SK-N-SH treated with all-trans-retinoic acid at 6 μM for 48 hours (cell line): Measurements from ENCODE around the gene WDR18.

ENCODE experiments used
- ATAC-seq: fragments of 200-7000 bp; cut with Tn5 transposase; 3 replicates; pipeline ENCODE4 v1.9.1; 2020; ENCODE audit warnings: mild to moderate bottlenecking, moderate library complexity
- ARNTL ChIP-seq: fragments of 450-650 bp; formaldehyde crosslinking; IDR thresholded peaks from 2 replicates; pipeline ENCODE4 v1.5.0; 2020; ENCODE audit warnings: low read depth, mild to moderate bottlenecking, moderate library complexity, borderline replicate concordance
- BACH2 ChIP-seq: fragments of 250-450 bp; sonication (Bioruptor Pico); IDR thresholded peaks from 2 replicates; pipeline ENCODE4 v1.9.0; 2021; ENCODE audit warnings: mild to moderate bottlenecking, borderline replicate concordance
- CSDC2 ChIP-seq: fragments of 250-450 bp; sonication (Bioruptor Pico); IDR thresholded peaks from 2 replicates; pipeline ENCODE4 v1.5.0; 2020; ENCODE audit warnings: mild to moderate bottlenecking, moderate library complexity
- ESRRG ChIP-seq: fragments of 250-450 bp; sonication (Bioruptor Pico); IDR thresholded peaks from 2 replicates; pipeline ENCODE4 v1.6.1; 2021; ENCODE audit warnings: mild to moderate bottlenecking
- GLIS3 ChIP-seq: fragments of 250-450 bp; sonication (Bioruptor Pico); IDR thresholded peaks from 2 replicates; pipeline ENCODE4 v1.5.0; 2020; ENCODE audit warnings: mild to moderate bottlenecking, moderate library complexity
- ISL1 ChIP-seq: fragments of 250-450 bp; sonication (Bioruptor Pico); IDR thresholded peaks from 2 replicates; pipeline ENCODE4 v2.1.2; 2022; ENCODE audit warnings: mild to moderate bottlenecking, moderate library complexity
- OSR1 ChIP-seq: fragments of 250-450 bp; sonication (Bioruptor Pico); IDR thresholded peaks from 2 replicates; pipeline ENCODE4 v1.8.0; 2022; ENCODE audit warnings: moderate library complexity, mild to moderate bottlenecking, inconsistent platforms
- POU6F1 ChIP-seq: fragments of 250-450 bp; sonication (Bioruptor Pico); IDR thresholded peaks from 2 replicates; pipeline ENCODE4 v1.8.0; 2021; ENCODE audit warnings: low read depth, mild to moderate bottlenecking, moderate library complexity, borderline replicate concordance
- PPARA ChIP-seq: fragments of 250-450 bp; sonication (Bioruptor Pico); IDR thresholded peaks from 2 replicates; pipeline ENCODE4 v1.5.0; 2020; ENCODE audit warnings: mild to moderate bottlenecking, borderline replicate concordance
- RARB ChIP-seq: fragments of 250-450 bp; sonication (Bioruptor Pico); IDR thresholded peaks from 2 replicates; pipeline ENCODE4 v1.8.0; 2021; ENCODE audit warnings: mild to moderate bottlenecking, moderate library complexity
- SNAI2 ChIP-seq: fragments of 250-450 bp; sonication (Bioruptor Pico); IDR thresholded peaks from 2 replicates; pipeline ENCODE4 v1.5.0; 2020; ENCODE audit warnings: mild to moderate bottlenecking, moderate library complexity
- TCF4 ChIP-seq: fragments of 250-450 bp; sonication (Bioruptor Pico); IDR thresholded peaks from 2 replicates; pipeline ENCODE4 v1.8.0; 2021; ENCODE audit warnings: mild to moderate bottlenecking, moderate library complexity, borderline replicate concordance
- TOX ChIP-seq: fragments of 250-450 bp; sonication (Bioruptor Pico); IDR thresholded peaks from 2 replicates; pipeline ENCODE4 v1.8.0; 2021; ENCODE audit warnings: mild to moderate bottlenecking, moderate library complexity, borderline replicate concordance
- TSHZ2 ChIP-seq: fragments of 250-450 bp; sonication (Bioruptor Pico); IDR thresholded peaks from 2 replicates; pipeline ENCODE4 v1.5.0; 2020; ENCODE audit warnings: mild to moderate bottlenecking, moderate library complexity
- ZC3H10 ChIP-seq: fragments of 250-450 bp; sonication (Bioruptor Pico); IDR thresholded peaks from 2 replicates; pipeline ENCODE4 v1.5.1; 2021; ENCODE audit warnings: mild to moderate bottlenecking, moderate library complexity
- ZFP3 ChIP-seq: fragments of 250-450 bp; sonication (Bioruptor Pico); IDR thresholded peaks from 2 replicates; pipeline ENCODE4 v1.5.0; 2020; ENCODE audit warnings: mild to moderate bottlenecking, moderate library complexity
- ZFP30 ChIP-seq: fragments of 450-650 bp; formaldehyde crosslinking; IDR thresholded peaks from 2 replicates; pipeline ENCODE4 v1.5.0; 2022; ENCODE audit warnings: mild to moderate bottlenecking, moderate library complexity
- ZNF565 ChIP-seq: fragments of 450-650 bp; formaldehyde crosslinking; conservative IDR thresholded peaks from 2 replicates; pipeline ENCODE4 v1.5.0; 2020; ENCODE audit warnings: low read depth, mild to moderate bottlenecking, moderate library complexity
- ZNF70 ChIP-seq: fragments of 450-650 bp; formaldehyde crosslinking; IDR thresholded peaks from 2 replicates; pipeline ENCODE4 v1.5.0; 2020; ENCODE audit warnings: mild to moderate bottlenecking, moderate library complexity
- ZNF8 ChIP-seq: fragments of 450-650 bp; formaldehyde crosslinking; IDR thresholded peaks from 2 replicates; pipeline ENCODE4 v1.5.0; 2020; ENCODE audit warnings: mild to moderate bottlenecking, moderate library complexity
- TF ChIP-seq, protein P1 (sequence below): fragments of 250-450 bp; sonication (Bioruptor Pico); IDR thresholded peaks from 2 replicates; pipeline ENCODE4 v1.5.1; 2020; ENCODE audit warnings: low read depth, mild to moderate bottlenecking, moderate library complexity
- TF ChIP-seq, protein P2 (sequence below): fragments of 250-450 bp; sonication (Bioruptor Pico); IDR thresholded peaks from 2 replicates; pipeline ENCODE4 v1.8.0; 2020; ENCODE audit warnings: mild to moderate bottlenecking, moderate library complexity, borderline replicate concordance

The WDR18 gene

GRCh38 chr19:970695-971094, 13.4 kb upstream of the WDR18 start:
- no peak for TF ChIP-seq ZFP30 (CRISPR knock-in tag)
- TF ChIP-seq GLIS3 (CRISPR knock-in tag), result no peak
- no peak for ATAC-seq

- no peak for TF ChIP-seq TCF4 (CRISPR knock-in tag)
- no peak for TF ChIP-seq TOX
- no peak for TF ChIP-seq ZNF8 (CRISPR knock-in tag)
- TF ChIP-seq ISL1 (CRISPR knock-in tag), result no peak
- no peak for TF ChIP-seq ZFP3 (CRISPR knock-in tag)
- no peak for TF ChIP-seq TSHZ2 (CRISPR knock-in tag)
- no peak for TF ChIP-seq ESRRG (CRISPR knock-in tag)
- no peak for TF ChIP-seq GLIS3 (CRISPR knock-in tag)
- no peak for TF ChIP-seq ZNF565
- TF ChIP-seq, protein P1, sequence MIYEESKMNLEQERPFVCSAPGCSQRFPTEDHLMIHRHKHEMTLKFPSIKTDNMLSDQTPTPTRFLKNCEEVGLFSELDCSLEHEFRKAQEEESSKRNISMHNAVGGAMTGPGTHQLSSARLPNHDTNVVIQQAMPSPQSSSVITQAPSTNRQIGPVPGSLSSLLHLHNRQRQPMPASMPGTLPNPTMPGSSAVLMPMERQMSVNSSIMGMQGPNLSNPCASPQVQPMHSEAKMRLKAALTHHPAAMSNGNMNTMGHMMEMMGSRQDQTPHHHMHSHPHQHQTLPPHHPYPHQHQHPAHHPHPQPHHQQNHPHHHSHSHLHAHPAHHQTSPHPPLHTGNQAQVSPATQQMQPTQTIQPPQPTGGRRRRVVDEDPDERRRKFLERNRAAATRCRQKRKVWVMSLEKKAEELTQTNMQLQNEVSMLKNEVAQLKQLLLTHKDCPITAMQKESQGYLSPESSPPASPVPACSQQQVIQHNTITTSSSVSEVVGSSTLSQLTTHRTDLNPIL (CRISPR knock-in tag), result no peak
- no peak for TF ChIP-seq ZC3H10 (CRISPR knock-in tag)
- TF ChIP-seq SNAI2 (CRISPR knock-in tag), result no peak
- no peak for TF ChIP-seq CSDC2
- TF ChIP-seq BACH2 (CRISPR knock-in tag), result no peak
- TF ChIP-seq RARB (CRISPR knock-in tag), result no peak
- no peak for TF ChIP-seq ZNF70 (CRISPR knock-in tag)
- no peak for TF ChIP-seq ZFP30 (CRISPR knock-in tag)
- TF ChIP-seq, protein P2, sequence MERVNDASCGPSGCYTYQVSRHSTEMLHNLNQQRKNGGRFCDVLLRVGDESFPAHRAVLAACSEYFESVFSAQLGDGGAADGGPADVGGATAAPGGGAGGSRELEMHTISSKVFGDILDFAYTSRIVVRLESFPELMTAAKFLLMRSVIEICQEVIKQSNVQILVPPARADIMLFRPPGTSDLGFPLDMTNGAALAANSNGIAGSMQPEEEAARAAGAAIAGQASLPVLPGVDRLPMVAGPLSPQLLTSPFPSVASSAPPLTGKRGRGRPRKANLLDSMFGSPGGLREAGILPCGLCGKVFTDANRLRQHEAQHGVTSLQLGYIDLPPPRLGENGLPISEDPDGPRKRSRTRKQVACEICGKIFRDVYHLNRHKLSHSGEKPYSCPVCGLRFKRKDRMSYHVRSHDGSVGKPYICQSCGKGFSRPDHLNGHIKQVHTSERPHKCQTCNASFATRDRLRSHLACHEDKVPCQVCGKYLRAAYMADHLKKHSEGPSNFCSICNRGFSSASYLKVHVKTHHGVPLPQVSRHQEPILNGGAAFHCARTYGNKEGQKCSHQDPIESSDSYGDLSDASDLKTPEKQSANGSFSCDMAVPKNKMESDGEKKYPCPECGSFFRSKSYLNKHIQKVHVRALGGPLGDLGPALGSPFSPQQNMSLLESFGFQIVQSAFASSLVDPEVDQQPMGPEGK (CRISPR knock-in tag), result no peak
- no peak for TF ChIP-seq OSR1 (CRISPR knock-in tag)
- ATAC-seq, result no peak
Measured at GRCh38 chr19:971795-972194, 12.3 kb upstream of the WDR18 start.

DNA sequence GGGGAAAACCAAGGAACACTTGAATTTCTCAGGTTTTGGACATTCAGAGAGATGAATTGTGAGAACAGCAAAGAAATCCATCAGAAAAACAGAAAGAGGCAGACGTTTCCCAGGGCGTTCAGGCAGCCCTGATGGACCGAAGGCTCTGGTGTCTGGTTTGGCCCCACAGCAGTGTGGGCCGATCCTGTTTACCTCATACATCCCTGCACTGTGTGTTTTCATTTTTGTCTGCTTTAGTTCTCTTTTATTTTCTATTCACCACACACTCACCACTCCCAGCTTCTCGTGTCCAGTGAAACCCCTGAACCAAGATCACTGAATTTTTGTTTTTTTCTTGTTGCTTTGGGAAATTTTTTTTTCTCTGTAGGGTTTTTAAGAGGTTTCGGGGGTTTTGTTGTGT, 11.9 kb upstream of the WDR18 start:
- no peak for ATAC-seq
- no peak for TF ChIP-seq ZC3H10 (CRISPR knock-in tag)
- TF ChIP-seq PPARA (CRISPR knock-in tag), result no peak
- no peak for TF ChIP-seq SNAI2 (CRISPR knock-in tag)
- TF ChIP-seq RARB (CRISPR knock-in tag), result no peak
- TF ChIP-seq ZFP3 (CRISPR knock-in tag), result no peak
- TF ChIP-seq ZNF565, result no peak
- TF ChIP-seq ZNF8 (CRISPR knock-in tag), result no peak
- TF ChIP-seq TOX, result no peak

- no peak for ATAC-seq
- no peak for TF ChIP-seq POU6F1 (CRISPR knock-in tag)
- no peak for TF ChIP-seq ZNF8 (CRISPR knock-in tag)
- TF ChIP-seq OSR1 (CRISPR knock-in tag), result no peak
- no peak for TF ChIP-seq ZNF565
- no peak for TF ChIP-seq RARB (CRISPR knock-in tag)
- no peak for TF ChIP-seq TOX
- TF ChIP-seq PPARA (CRISPR knock-in tag), result no peak
- no peak for TF ChIP-seq ESRRG (CRISPR knock-in tag)
- TF ChIP-seq ZC3H10 (CRISPR knock-in tag), result no peak
- no peak for TF ChIP-seq TSHZ2 (CRISPR knock-in tag)
- TF ChIP-seq TCF4 (CRISPR knock-in tag), result no peak
- no peak for TF ChIP-seq ZNF70 (CRISPR knock-in tag)
- no peak for TF ChIP-seq BACH2 (CRISPR knock-in tag)
- no peak for TF ChIP-seq ARNTL (CRISPR knock-in tag)
- TF ChIP-seq ZFP30 (CRISPR knock-in tag), result no peak
Measured at GRCh38 chr19:973726-974563, 10.2 kb upstream of the WDR18 start.
